GM19468 (cell line): Measurements from ENCODE around the gene EDEM1.

ENCODE experiments used
- ATAC-seq: cut with Tn5 transposase; IDR thresholded peaks from one replicate; pipeline ENCODE4 v1.9.1; 2021; ENCODE audit warnings: mild to moderate bottlenecking, moderate library complexity, moderate number of reproducible peaks; ENCODE audit not compliant: unreplicated experiment; ENCODE audit errors: extremely low read depth

Gene EDEM1

GRCh38 chr3:5197470-5198312 lies 10.2 kb downstream of the EDEM1 start:
- ATAC-seq, result peak; percentile 71

DNA sequence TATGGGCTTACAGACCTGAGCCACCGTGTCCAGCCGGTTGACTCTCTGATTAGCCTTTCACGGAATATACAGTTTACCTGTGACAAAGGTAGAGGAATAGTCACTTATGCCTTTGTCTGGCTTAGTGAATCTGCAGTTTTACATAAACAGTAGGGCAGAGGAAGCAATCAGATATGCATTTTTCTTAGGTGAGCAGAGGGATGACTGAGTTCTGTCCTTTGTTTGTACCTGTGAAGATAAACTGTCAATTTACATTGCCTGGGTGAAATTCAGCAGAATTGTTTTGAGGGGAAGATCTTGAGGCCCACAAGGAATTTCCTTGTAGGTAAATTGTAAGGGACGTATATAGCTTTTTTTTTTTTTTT lies 10.8 kb downstream of the EDEM1 start:
- no peak for ATAC-seq

- no peak for ATAC-seq
These were observed 11.7 kb downstream of the EDEM1 start for GRCh38 chr3:5198986-5199731.

DNA sequence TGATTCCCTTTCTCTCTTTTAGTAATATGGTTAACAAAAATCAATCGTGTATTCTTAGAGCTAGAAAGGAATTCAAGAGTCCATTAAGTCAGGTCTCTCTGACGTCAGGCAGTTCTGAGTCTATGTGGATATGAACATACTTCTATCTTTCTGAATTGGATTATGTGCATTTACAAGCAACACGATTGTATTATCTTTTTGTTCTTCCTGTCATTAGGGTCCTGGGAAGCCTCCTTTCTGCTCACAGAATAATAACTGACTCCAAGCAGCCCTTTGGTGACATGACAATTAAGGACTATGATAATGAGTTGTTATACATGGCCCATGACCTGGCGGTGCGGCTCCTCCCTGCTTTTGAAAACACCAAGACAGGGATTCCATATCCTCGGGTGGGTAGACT lies 14.0 kb downstream of the EDEM1 start:
- ATAC-seq, result no peak

DNA sequence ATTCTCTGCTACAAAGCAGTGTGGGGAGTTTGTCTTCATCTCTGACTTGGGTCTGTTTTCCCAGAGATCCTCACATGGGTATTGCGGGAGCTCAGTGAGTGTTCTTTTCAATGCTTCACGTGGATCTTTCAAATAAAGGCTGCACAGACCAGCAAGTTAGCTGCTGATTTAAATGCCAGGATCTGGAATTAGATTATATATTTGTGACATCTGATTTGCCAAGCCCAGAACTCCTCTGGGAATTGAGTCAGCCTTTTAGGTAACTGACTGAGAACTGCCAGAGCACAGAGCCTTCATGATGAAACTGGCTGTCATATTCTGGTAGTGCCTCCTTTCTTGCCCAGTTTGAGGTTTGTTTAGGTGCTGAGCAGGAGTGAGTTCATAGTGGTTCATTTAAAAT lies 14.7 kb downstream of the EDEM1 start:
- ATAC-seq, result no peak

DNA sequence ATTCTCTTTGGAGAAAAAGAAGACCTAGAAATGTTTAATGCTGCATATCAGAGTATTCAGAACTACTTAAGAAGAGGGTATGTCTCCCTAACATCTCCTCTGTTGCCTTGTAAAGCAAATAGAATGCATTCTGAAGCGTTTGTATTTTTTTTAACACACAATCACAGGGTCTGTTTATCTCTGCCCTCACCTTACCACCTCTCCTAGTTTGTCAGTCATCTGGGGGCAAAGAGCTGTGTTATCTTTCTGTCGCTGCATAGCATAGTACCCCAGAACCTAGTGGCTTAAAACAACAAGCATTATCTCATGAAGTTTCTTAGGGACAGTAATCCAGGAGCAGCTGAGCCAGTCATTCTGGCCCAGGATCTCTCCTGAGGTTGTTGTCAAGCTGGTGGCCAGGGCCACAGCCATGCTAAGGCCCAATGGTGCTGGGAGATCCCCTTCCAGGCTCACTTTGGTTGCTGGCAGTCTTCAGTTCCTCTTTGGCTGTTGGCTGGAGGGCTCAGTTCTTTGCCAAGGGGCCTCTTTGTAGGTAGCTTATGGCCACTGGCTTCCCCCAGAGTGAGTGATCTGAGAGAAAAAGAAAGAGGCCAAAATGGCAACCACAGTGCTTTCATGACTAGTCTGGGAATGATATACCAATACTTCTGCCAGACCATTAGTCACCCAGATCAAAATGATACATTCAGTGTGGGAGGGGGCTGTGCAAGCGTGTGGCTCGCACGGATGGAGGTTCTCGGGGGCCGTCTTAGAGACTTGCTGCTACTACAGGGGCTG lies 17.8 kb downstream of the EDEM1 start:
- peak; percentile 96 for ATAC-seq

- ATAC-seq, result no peak
These were observed 23.4 kb downstream of the EDEM1 start for GRCh38 chr3:5210926-5211325.

DNA sequence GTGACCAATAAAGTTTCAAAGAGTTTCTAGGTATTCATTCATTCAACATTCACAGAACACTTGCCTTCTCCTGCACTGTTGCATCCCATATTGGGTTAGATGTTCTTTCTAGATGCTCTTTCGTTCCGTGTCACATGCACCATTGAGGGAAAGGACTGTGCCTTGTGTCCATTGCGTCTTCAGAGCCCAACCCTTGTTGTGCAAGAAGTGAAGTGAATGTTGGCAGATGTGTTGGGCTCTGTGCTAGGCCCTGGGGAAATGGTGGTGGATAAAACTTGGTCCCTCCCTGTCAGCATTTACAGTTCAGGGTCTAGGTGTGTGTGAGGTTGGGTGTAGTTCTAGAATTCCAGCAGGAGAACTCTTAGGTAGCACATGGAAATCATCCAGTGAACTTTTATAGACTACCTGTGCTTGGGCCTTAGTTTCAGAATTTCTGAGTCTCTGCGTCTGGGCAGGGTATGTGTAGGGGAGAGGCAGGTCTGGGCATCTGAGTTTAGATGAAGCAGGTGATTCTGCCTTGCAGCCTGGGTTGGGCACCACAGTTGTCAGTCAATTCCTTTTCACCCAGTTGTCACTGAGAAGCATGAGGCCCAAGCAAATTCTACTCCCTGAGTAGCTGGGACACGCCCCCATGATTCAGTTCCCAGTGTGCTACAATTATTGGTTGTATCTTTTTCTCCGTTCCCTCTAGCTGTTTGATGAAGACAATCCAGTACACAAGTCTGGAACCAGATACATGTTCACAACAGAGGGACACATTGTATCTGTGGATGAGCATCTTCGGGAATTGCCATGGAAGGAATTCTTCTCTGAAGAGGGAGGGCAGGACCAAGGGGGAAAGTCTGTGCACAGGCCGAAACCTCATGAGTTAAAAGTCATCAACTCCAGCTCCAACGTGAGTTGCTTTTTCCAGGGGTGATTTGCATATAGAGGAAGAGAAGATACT lies 25.4 kb downstream of the EDEM1 start:
- ATAC-seq, result no peak

GRCh38 chr3:5213574-5213966 lies 26.1 kb downstream of the EDEM1 start:
- no peak for ATAC-seq

DNA sequence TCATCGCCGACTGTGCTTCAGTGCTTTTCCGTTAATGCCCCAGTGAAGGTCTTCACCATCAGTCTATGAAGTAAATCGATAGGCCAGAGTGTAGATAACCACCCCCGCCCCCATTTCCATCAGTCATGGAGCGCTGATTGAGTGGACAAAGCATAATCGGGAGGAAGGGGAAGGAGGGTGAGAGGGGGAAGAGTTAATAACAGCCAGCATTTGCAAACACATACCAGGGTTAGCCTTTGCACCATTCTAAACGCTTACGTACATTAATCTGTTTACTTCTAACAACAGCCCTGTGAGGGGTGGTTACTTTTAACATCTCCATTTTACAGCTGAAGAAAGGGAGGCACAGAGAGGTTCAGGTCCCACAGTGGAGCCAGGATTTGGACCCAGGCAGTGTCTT lies 26.8 kb downstream of the EDEM1 start:
- no peak for ATAC-seq

DNA sequence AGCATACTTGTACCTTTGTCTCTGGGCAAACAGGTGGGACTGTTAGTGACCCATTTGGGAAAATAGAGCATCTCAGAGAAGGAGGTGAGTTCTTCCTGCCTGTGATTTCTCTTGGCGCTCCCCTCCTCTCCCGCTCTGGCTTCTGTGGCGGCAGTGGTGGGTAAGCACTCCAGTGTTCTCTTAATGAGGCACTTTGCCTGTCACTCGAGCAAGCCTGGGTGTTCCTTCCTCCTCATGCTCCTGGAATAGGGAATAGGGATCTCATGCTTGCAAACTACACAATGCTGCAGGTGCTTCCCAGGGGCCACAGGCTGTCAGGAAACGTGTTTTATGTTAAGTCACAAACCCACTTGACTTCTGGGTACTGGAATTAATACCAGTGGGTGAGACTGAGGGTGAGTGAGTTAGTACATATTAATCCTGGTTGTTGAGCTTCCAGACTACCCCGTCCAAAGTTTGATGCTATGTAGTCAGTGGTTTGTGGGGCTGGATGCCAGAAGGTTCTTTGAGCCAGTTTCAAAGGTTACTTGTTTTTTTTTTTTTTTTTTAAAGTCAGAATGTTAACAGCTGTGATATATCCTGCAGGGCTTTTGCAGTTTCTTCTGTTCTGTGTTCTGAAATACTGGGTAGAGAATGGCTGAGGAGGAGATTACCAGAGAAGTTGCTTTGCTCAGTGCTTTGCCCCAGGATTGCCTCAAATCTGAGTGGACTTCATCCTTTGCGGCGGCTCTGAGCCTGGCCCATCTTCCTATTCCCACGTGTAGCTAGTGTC lies 30.5 kb downstream of the EDEM1 start:
- ATAC-seq, result no peak

DNA sequence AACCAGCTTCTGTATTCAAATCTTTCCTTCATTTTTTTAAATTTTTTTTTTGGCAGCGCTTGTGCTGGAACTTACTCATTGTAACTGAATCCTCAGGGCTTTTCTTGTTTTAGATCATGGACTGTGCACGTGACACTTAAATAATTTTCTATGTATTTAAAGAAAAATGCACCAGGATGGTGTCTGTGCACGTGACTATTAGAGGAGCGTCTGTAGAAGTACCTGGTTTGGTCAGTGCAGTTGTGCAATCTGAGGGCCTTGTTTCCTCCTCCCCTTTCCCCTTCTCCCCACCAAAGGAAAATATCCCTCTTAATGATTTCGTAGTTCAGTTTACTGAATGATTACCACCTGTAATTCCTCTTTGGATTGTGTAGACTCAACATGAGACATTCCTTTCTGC lies 31.3 kb downstream of the EDEM1 start:
- ATAC-seq, result no peak

GRCh38 chr3:5219216-5219615 lies 31.7 kb downstream of the EDEM1 start:
- no peak for ATAC-seq

DNA sequence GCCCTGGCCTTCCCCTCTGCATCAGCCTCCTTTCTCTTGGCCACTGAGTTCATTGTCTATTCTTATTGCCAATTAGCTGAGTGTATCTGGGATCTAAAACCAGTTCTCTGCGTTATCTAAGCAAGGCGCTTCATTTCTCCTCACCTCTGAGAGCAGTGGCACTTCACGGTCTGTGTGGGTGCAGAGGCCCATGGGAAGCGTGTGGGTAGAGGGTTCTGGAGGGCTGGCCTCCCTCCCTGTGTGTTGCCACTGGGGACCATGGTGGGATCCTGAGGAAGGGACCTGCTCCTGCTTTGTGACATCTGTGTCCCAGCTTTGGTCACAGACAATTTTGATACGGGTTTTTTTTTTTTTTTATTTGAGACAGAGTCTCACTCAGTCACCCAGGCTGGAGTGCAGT lies 32.7 kb downstream of the EDEM1 start:
- ATAC-seq, result no peak

DNA sequence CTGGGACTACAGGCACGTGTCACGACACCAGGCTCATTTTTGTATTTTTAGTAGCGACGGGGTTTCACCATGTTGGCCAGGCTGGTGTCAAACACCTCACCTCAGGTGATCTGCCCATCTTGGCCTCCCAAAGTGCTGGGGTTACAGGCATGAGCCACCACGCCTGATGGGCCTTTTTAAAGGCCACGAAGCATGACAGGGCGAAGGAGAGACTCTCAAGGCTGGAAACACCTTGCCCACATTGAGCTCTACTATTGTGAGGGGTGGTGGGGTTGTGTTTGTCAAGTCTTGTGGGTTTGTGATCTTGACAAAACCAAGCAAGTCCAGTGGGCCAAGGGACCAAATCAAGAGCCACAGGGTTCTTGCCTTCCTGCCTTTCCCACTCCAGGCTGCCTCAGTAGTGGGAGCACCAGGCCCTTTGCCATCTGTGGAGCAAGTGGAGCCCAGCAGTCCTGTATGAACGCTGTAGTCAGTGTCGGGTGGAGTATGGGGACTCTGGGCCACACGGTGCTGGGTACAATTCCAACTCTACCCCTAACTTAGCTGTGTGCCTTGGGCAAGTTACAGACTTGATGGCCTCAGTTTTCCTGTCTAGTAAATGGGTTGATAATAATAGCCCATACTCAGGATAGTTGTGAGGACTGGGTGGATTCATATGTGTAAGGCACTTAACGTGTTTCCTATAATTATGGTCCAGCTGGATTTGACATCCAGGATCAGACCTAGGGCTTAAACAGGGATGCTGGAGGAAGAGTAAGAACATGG lies 33.3 kb downstream of the EDEM1 start:
- no peak for ATAC-seq

- ATAC-seq, result no peak
These were observed 34.2 kb downstream of the EDEM1 start for GRCh38 chr3:5221701-5222100.

GRCh38 chr3:5222283-5223005 lies 34.9 kb downstream of the EDEM1 start:
- no peak for ATAC-seq

DNA sequence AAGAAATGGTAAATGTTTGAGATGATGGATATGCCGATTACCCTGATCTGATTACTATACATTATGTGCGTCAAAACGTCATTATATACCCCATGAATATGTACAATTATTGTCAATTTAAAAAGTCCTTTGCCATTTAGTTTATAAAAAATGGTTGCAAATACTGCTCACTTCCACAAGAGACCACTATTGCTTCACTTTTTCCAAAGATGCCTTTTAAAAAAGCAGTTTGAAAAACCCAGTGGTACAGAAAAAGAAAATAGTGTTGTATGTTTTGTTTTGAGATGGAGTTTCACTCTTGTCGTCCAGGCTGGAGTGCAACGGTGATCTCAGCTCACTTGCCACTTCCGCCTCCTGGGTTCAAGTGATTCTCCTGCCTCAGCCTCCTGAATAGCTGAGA lies 39.3 kb downstream of the EDEM1 start:
- ATAC-seq, result peak; percentile 29
